HepG2 (cell line): Measurements from ENCODE around the gene CGREF1. TPM values are rescaled to one million over a fixed set of nuclear protein-coding genes. Genes with fewer than 3 reads are reported as not detected.

ENCODE experiments used
- BRD4 ChIP-seq: sonication (generic); formaldehyde crosslinking; IDR thresholded peaks from 2 replicates; pipeline ENCODE4 v1.4.0; 2020; ENCODE audit warnings: missing genetic modification reagents
- CERS6 ChIP-seq: sonication (generic); formaldehyde crosslinking; IDR thresholded peaks from 2 replicates; pipeline ENCODE4 v1.5.0; 2020; ENCODE audit warnings: missing genetic modification reagents
- FOXP4 ChIP-seq: sonication (generic); formaldehyde crosslinking; IDR thresholded peaks from 2 replicates; pipeline ENCODE4 v1.4.0; 2020; ENCODE audit warnings: missing genetic modification reagents
- GABPA ChIP-seq, 2 experiments: IDR thresholded peaks; 2 replicates each; pipeline ENCODE4 v1.6.1; 2011 to 2016; ENCODE audit warnings: low read depth in 2 of 2, low read length in 1 of 2, missing biosample characterization in 1 of 2, missing genetic modification characterization in 1 of 2
- HDAC2 ChIP-seq: sonication (generic); formaldehyde crosslinking; IDR thresholded peaks from 2 replicates; pipeline ENCODE4 v1.4.0; 2020; ENCODE audit warnings: missing genetic modification reagents
- MXI1 ChIP-seq: IDR thresholded peaks from 3 replicates; pipeline ENCODE4 v1.6.1; 2012; ENCODE audit warnings: low read depth, low read length, inconsistent platforms, borderline replicate concordance
- PITX1 ChIP-seq: sonication (generic); formaldehyde crosslinking; IDR thresholded peaks from 2 replicates; pipeline ENCODE4 v1.5.1; 2020; ENCODE audit warnings: mild to moderate bottlenecking, missing genetic modification reagents
- POLR2A ChIP-seq, 2 experiments: IDR thresholded peaks; 2 replicates each; pipeline ENCODE4 v1.6.1; 2011; ENCODE audit warnings: low read depth in 2 of 2, low read length in 2 of 2, mild to moderate bottlenecking in 1 of 2, moderate library complexity in 1 of 2; ENCODE audit not compliant: insufficient read depth in 1 of 2
- RBM22 ChIP-seq: fragments of 200-400 bp; formaldehyde crosslinking; optimal IDR thresholded peaks from 2 replicates; pipeline ENCODE3; 2017; ENCODE audit warnings: mild to moderate bottlenecking, low read length, moderate library complexity
- SRSF1 ChIP-seq: fragments of 200-400 bp; formaldehyde crosslinking; optimal IDR thresholded peaks from 2 replicates; pipeline ENCODE3; 2017; ENCODE audit warnings: mild to moderate bottlenecking, low read depth, low read length, moderate library complexity
- YEATS4 ChIP-seq: sonication (generic); formaldehyde crosslinking; IDR thresholded peaks from 2 replicates; pipeline ENCODE4 v1.4.0; 2020; ENCODE audit warnings: missing genetic modification reagents, borderline replicate concordance
- ZNF280D ChIP-seq: sonication (generic); formaldehyde crosslinking; IDR thresholded peaks from 2 replicates; pipeline ENCODE4 v1.5.1; 2020; ENCODE audit warnings: mild to moderate bottlenecking, missing genetic modification reagents
- ZNF580 ChIP-seq: IDR thresholded peaks from 2 replicates; pipeline ENCODE4 v1.6.1; 2016; ENCODE audit warnings: low read depth, borderline replicate concordance
- ZNF619 ChIP-seq: sonication (generic); formaldehyde crosslinking; IDR thresholded peaks from 2 replicates; pipeline ENCODE4 v1.4.0; 2020; ENCODE audit warnings: mild to moderate bottlenecking, missing genetic modification reagents
- ZNF629 ChIP-seq: sonication (generic); formaldehyde crosslinking; conservative IDR thresholded peaks from 2 replicates; pipeline ENCODE4 v1.5.0; 2020; ENCODE audit warnings: missing genetic modification reagents
- ZNF782 ChIP-seq: sonication (generic); formaldehyde crosslinking; IDR thresholded peaks from 2 replicates; pipeline ENCODE4 v1.4.0; 2020; ENCODE audit warnings: missing genetic modification reagents, mild to moderate bottlenecking, borderline replicate concordance
- polyA plus RNA-seq, 8 experiments: library from polyadenylated mRNA; depleted of rRNA in 3 of 8; stranded (reverse) in 7 of 8; unstranded in 1 of 8; fragments of >200 nt; fragmentation: Illumina TruSeq in 4 of 8; extraction: Trizol in 4 of 8; gene quantifications; 2 replicates each; pipeline versions ENCODE4 v1.2.1 to v1.2.3, GENCODE V29; 2011 to 2016; ENCODE audit warnings: low read depth in 4 of 8, missing spikeins in 1 of 8, mixed read lengths in 1 of 8; ENCODE audit not compliant: insufficient read depth in 1 of 8
- total RNA-seq, 5 experiments: library from RNA; depleted of rRNA; stranded (reverse); fragments of >200 nt; fragmentation: Illumina TruSeq; extraction: Trizol; gene quantifications; 2 replicates each; pipeline ENCODE4 v1.2.3, GENCODE V29; 2016; ENCODE audit warnings: low read depth in 1 of 5
- TF ChIP-seq, protein P1 (sequence below): sonication (generic); formaldehyde crosslinking; IDR thresholded peaks from 2 replicates; pipeline ENCODE4 v1.5.0; 2020; ENCODE audit warnings: missing genetic modification reagents
- TF ChIP-seq, protein P2 (sequence below): sonication (generic); formaldehyde crosslinking; IDR thresholded peaks from 2 replicates; pipeline ENCODE4 v1.4.0; 2020; ENCODE audit warnings: missing genetic modification reagents

CGREF1 gene
- total and polyA plus RNA-seq, 2 of the 13 experiments (the other 11 are each of a cell fraction or from before 2014, with no cell fraction given), result 13.9 to 23.4 TPM

DNA sequence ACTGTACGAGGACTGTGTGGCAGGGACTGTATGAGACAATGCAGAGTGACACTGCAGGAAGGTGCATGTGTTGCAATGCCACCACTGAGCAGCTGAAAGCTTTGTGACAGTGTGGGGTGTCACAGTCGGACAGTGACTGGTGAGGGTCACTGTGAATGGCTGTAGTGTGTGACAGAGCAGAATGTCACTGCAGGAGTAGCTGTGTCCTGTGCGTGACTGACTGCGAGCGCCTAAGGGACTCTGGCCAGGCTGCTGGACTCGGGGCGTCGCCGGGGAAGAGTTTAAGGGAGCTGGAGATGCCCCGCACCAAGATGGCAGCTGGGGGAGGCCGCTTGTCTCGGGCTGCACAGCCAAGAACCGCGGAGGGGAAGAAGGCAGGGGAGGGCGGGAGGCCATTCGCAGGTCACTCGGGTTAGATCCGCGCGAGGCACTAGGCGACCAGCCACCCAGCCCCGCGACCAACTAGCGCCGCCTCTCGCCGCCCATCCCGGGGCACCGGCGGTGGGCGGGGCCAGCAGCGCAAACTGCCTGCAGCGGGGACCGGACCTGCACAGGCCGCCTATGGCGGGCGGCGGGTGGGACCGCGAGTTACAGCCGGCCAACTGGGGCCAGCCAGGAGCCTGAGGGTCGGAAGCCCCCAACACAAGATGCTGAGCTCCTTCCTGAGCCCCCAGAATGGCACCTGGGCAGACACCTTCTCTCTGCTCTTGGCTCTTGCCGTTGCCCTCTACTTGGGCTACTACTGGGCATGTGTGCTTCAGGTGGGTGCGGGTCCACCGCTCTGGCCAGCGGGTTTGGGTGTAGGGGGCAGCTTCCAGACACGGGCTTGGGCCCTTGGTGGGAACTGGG lies 4.6 kb upstream of the CGREF1 start, which contains the start of gene ABHD1 (continued):
- no peak for TF ChIP-seq GABPA (IDR thresholded peaks at IDR 0.05; ENCODE audit: low read depth, low read length)
- TF ChIP-seq GABPA (CRISPR knock-in tag; IDR thresholded peaks at IDR 0.05; ENCODE audit: low read depth), result no peak
- no peak for TF ChIP-seq ZNF629
- TF ChIP-seq ZNF782 (CRISPR knock-in tag), result peak; percentile 73; the same call in 1 of the 2 replicates
- TF ChIP-seq SRSF1, result peak; percentile 32
- TF ChIP-seq FOXP4 (CRISPR knock-in tag), result peak; percentile 35; the same call in 1 of the 2 replicates
- TF ChIP-seq PITX1 (CRISPR knock-in tag), result 0 out of 2 replicates have a peak, but pooled peaks have one; percentile 64
- peak; percentile 48; the same call in 2 of the 3 replicates for TF ChIP-seq MXI1
- peak; percentile 79; the same call in 1 of the 2 replicates for TF ChIP-seq ZNF580
- peak; percentile 65; the same call in 1 of the 2 replicates for TF ChIP-seq ZNF619 (CRISPR knock-in tag)
- no peak for TF ChIP-seq RBM22
- TF ChIP-seq BRD4 (CRISPR knock-in tag), result peak; percentile 25
- TF ChIP-seq YEATS4, result peak; percentile 54; the same call in 1 of the 2 replicates
- 0 out of 2 replicates have a peak, but pooled peaks have one; percentile 12 for TF ChIP-seq HDAC2
- peak; percentile 27 to 90 for TF ChIP-seq POLR2A (IDR thresholded peaks at IDR 0.05; ENCODE audit: insufficient read depth in 1 of 2, low read depth in 2 of 2, low read length in 2 of 2)
- TF ChIP-seq, protein P1, sequence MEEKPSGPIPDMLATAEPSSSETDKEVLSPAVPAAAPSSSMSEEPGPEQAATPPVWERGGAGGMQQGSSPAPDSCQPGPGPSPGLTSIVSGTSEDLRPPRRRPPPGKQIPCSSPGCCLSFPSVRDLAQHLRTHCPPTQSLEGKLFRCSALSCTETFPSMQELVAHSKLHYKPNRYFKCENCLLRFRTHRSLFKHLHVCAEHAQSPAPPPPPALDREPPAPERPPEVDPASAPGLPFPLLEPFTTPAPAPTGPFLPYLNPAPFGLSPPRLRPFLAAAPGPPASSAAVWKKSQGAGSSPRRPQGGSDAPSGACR (CRISPR knock-in tag), result no peak
- peak; percentile 82; the same call in 1 of the 2 replicates for TF ChIP-seq ZNF280D (CRISPR knock-in tag)
- TF ChIP-seq CERS6 (CRISPR knock-in tag), result peak; percentile 13; the same call in 1 of the 2 replicates
- TF ChIP-seq, protein P2, sequence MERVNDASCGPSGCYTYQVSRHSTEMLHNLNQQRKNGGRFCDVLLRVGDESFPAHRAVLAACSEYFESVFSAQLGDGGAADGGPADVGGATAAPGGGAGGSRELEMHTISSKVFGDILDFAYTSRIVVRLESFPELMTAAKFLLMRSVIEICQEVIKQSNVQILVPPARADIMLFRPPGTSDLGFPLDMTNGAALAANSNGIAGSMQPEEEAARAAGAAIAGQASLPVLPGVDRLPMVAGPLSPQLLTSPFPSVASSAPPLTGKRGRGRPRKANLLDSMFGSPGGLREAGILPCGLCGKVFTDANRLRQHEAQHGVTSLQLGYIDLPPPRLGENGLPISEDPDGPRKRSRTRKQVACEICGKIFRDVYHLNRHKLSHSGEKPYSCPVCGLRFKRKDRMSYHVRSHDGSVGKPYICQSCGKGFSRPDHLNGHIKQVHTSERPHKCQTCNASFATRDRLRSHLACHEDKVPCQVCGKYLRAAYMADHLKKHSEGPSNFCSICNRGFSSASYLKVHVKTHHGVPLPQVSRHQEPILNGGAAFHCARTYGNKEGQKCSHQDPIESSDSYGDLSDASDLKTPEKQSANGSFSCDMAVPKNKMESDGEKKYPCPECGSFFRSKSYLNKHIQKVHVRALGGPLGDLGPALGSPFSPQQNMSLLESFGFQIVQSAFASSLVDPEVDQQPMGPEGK (CRISPR knock-in tag), result peak; percentile 23; the same call in 1 of the 2 replicates
